CD4-positive, alpha-beta T cell treated with Interleukin-17A for 1 hour (primary cell): ENCODE measurements around the gene ABCB8.

Source experiments
- DNase-seq: peaks from one replicate; pipeline ENCODE4 v3.0.0-alpha.2; 2020

The ABCB8 gene

DNA sequence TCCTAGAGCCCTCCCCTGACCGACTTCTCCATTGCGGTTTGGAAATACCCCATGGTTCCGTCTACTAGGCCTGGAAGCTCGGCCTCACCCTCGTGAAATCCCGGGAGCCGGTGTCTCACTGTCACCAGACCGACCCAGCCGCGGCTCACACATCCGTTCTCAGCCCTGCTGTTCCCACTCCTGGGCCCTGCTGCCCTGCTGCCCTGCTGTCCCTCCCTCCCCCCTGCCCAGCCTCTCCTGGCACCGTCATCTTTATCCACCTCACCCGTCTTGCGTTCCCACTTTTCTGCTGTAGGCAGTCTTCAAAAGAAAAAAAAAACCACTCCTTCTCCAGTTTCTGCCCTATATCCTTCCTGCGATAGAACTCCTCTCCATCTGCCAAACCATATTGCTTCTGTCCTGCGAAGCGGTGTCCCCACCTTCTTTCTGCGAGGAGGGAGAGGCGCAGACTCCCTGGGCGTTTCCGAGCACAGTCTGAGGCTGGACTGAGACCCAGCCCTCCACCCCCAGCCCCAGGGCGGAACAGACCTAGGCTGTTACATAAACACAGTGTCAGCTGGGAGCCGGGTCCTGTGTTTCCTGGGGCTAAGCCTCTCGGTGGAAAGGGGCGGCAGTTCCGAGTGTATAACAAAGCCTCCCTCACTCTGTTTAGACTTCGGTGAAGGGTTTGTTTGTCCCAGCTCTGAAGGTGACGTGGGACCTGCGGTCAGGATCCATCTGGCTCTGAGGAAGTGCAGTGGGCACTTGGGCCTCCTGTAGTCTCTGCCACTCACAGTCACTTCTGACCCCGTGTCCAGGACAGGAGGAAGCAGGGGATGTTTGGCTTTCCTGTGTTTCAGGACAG lies 60.8 kb downstream of the ABCB8 start:
- DNase-seq, result peak; percentile 31

- no peak for DNase-seq
Measured at GRCh38 chr7:151089893-151090730, 61.9 kb downstream of the ABCB8 start.

- DNase-seq, result no peak
Measured at GRCh38 chr7:151091003-151091402, 62.8 kb downstream of the ABCB8 start.

GRCh38 chr7:151091431-151091830 lies 63.2 kb downstream of the ABCB8 start:
- no peak for DNase-seq

DNA sequence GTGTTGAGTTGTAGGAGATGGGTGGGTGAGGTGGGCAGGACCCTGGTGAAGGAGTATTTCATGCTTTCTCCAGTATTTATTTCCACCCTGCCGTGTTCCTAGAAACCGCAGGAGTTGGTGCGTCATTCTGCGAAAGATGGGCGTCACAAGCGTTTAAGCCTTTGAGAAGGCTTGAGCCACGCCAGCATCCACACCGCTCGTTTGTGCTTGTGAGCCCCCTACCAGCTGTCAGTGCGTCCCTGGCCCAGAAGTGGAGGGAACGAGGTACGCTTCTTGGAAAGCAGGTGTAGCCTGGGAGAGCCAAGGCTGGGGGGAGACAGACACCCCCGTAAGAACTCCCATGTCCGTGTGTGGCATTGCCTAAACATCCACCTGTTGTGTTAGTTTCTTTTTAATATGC lies 63.7 kb downstream of the ABCB8 start:
- DNase-seq, result no peak

- DNase-seq, result no peak
Measured at GRCh38 chr7:151093748-151094147, 65.5 kb downstream of the ABCB8 start.

GRCh38 chr7:151094675-151095074 lies 66.4 kb downstream of the ABCB8 start:
- DNase-seq, result no peak

DNA sequence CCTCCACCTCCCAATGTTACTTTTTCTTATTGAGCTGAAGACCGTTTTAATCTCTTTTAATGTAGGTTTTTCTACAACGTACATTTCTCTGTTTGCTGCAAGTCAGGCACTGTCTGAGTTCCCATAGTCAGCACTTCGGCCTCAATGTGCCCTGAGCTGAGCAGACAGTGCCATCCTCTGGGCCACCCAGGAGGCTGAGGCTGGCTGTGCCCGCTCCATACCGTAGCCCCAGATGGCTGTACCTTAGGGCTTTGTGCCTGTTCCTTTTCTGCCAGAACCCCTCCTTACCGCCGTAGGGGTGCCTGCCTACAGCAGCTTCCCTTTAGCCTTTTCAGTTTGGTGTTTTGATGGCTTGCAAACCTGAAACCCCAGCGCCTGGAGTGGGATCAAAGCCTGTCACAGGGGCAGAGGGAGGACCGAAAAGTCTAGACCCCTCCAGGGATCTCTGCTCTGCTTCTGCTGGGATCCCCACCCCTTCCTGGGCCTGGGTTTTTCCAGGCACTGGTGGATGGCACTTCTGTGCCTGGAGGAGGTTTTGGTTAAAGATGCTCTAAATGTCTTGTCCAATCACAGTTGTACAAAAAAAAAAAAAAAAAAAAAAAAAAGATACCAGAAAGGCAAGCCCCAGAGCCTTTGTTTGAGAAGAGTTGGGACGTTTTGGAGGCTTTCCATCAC lies 67.0 kb downstream of the ABCB8 start:
- DNase-seq, result no peak

GRCh38 chr7:151095828-151096475 lies 67.7 kb downstream of the ABCB8 start:
- DNase-seq, result no peak
